H1 (cell line): ENCODE results near the gene UMOD. TPM values are rescaled to one million over a fixed set of nuclear protein-coding genes. Genes with fewer than 3 reads are reported as not detected.

Experiments used
- CTCF ChIA-PET: fragments of 300-600 bp; sonication (Branson Sonifier 250); formaldehyde crosslinking; loops from one replicate; lab custom pipeline; 2021; ENCODE audit not compliant: partially characterized antibody; lab: Charles Lee
- POLR2A ChIA-PET: fragments of 300-600 bp; sonication (Branson Sonifier 250); formaldehyde crosslinking; loops from one replicate; lab custom pipeline; 2021; ENCODE audit warnings: inconsistent platforms; ENCODE audit not compliant: partially characterized antibody; lab: Charles Lee
- DNase-seq, 2 experiments: peaks; one replicate each; pipeline versions ENCODE4 v3.0.0 to v3.0.0-alpha.2; 2010 to 2022; ENCODE audit warnings: low spot score in 2 of 2, low read depth in 1 of 2, mixed read lengths in 1 of 2
- FAIRE-seq: peaks from 2 replicates; lab custom pipeline; 2011; peaks lifted over from hg19 to GRCh38; lab: Jason Lieb, UNC
- H2AFZ ChIP-seq: 2 replicates; pipeline ENCODE4 v1.8.1; 2012; ENCODE audit warnings: low read length, inconsistent platforms
- H2AK5ac ChIP-seq: 2 replicates; pipeline ENCODE4 v1.6.1; 2013; ENCODE audit warnings: low read depth, low read length
- H2BK120ac ChIP-seq: replicated peaks from 2 replicates; pipeline ENCODE3; 2013; ENCODE audit warnings: low read depth, low read length, inconsistent platforms
- H2BK12ac ChIP-seq: 2 replicates; pipeline ENCODE4 v1.6.1; 2013; ENCODE audit warnings: low read depth, low read length
- H2BK15ac ChIP-seq: 2 replicates; pipeline ENCODE4 v1.6.1; 2013; ENCODE audit warnings: low read length
- H2BK20ac ChIP-seq: 2 replicates; pipeline ENCODE4 v1.6.1; 2013; ENCODE audit warnings: low read length
- H2BK5ac ChIP-seq: 2 replicates; pipeline ENCODE4 v1.6.1; 2013; ENCODE audit warnings: low read depth, low read length
- H3K14ac ChIP-seq: 2 replicates; pipeline ENCODE4 v1.6.1; 2013; ENCODE audit warnings: inconsistent platforms; ENCODE audit not compliant: insufficient read length
- H3K18ac ChIP-seq: 2 replicates; pipeline ENCODE4 v1.6.1; 2013; ENCODE audit warnings: low read length; ENCODE audit errors: extremely low read depth
- H3K23ac ChIP-seq: 2 replicates; pipeline ENCODE4 v1.6.1; 2013; ENCODE audit warnings: inconsistent platforms; ENCODE audit not compliant: insufficient read length
- H3K23me2 ChIP-seq: 2 replicates; pipeline ENCODE4 v1.6.1; 2013; ENCODE audit warnings: low read depth, low read length
- H3K27ac ChIP-seq: 2 replicates; pipeline ENCODE4 v1.6.1; 2011; ENCODE audit warnings: low read depth, low read length, inconsistent platforms
- H3K27me3 ChIP-seq, 4 experiments: replicated peaks in 1 of 4; 1 replicate in 1 of 4; 2 replicates in 3 of 4; pipeline versions ENCODE4 v1.6.1 to v1.8.1; 2011 to 2013; ENCODE audit warnings: low read length in 3 of 4, mild to moderate bottlenecking in 3 of 4, inconsistent platforms in 2 of 4, mixed read lengths in 2 of 4, moderate library complexity in 1 of 4; ENCODE audit not compliant: control insufficient read depth in 3 of 4, insufficient read depth in 3 of 4; ENCODE audit errors: extremely low read depth in 1 of 4
- H3K36me3 ChIP-seq, 4 experiments: 2 replicates each; pipeline versions ENCODE4 v1.6.1 to v1.8.1; 2011 to 2013; ENCODE audit warnings: mild to moderate bottlenecking in 4 of 4, low read length in 3 of 4, moderate library complexity in 2 of 4, control low read depth in 1 of 4, inconsistent platforms in 1 of 4; ENCODE audit not compliant: insufficient read depth in 4 of 4, control insufficient read depth in 2 of 4
- H3K4ac ChIP-seq: replicated peaks from 2 replicates; pipeline ENCODE3; 2013; ENCODE audit warnings: low read length, low read depth, mixed read lengths, inconsistent platforms; ENCODE audit not compliant: insufficient read length
- H3K4me1 ChIP-seq, 4 experiments: replicated peaks in 1 of 4; 1 replicate in 1 of 4; 2 replicates in 3 of 4; pipeline versions ENCODE4 v1.6.1 to v1.8.1; 2011 to 2013; ENCODE audit warnings: low read length in 3 of 4, inconsistent platforms in 2 of 4, mixed read lengths in 1 of 4; ENCODE audit not compliant: insufficient read depth in 4 of 4, control insufficient read depth in 3 of 4
- H3K4me2 ChIP-seq, 2 experiments: 2 replicates each; pipeline versions ENCODE4 v1.6.1 to v1.8.1; 2011 to 2013; ENCODE audit warnings: low read depth in 2 of 2, low read length in 2 of 2, control low read depth in 1 of 2, inconsistent platforms in 1 of 2, mild to moderate bottlenecking in 1 of 2; ENCODE audit not compliant: insufficient read depth in 1 of 2
- H3K4me3 ChIP-seq, 4 experiments: fragments of 200-600, 300-600 bp in 1 of 4; sonication (generic), shearing (Covaris generic), sonication (Bioruptor Twin) in 1 of 4; 2 replicates each; pipeline versions ENCODE4 v1.5.1 to v1.8.1; 2011 to 2016; ENCODE audit warnings: low read length in 4 of 4, low read depth in 3 of 4, control low read depth in 2 of 4, inconsistent platforms in 2 of 4, mild to moderate bottlenecking in 2 of 4, mixed read lengths in 1 of 4, moderate library complexity in 1 of 4; ENCODE audit not compliant: insufficient read depth in 2 of 4; ENCODE audit errors: extremely low read depth in 1 of 4
- H3K56ac ChIP-seq: replicated peaks from 2 replicates; pipeline ENCODE3; 2013; ENCODE audit warnings: low read depth, mild to moderate bottlenecking, mixed read lengths, low read length, inconsistent platforms; ENCODE audit not compliant: insufficient read length
- H3K79me1 ChIP-seq: 2 replicates; pipeline ENCODE4 v1.6.1; 2013; ENCODE audit warnings: low read depth, low read length, control low read depth
- H3K79me2 ChIP-seq, 2 experiments: 2 replicates each; pipeline versions ENCODE4 v1.6.1 to v1.8.1; 2012 to 2013; ENCODE audit warnings: low read length in 2 of 2, mild to moderate bottlenecking in 2 of 2, inconsistent platforms in 1 of 2; ENCODE audit not compliant: insufficient read depth in 2 of 2, control insufficient read depth in 1 of 2
- H3K9ac ChIP-seq, 4 experiments: replicated peaks in 1 of 4; 1 replicate in 1 of 4; 2 replicates in 3 of 4; pipeline versions ENCODE4 v1.6.1 to v1.8.1; 2011 to 2013; ENCODE audit warnings: low read depth in 3 of 4, low read length in 3 of 4, control low read depth in 2 of 4, mild to moderate bottlenecking in 2 of 4, moderate library complexity in 2 of 4, inconsistent platforms in 1 of 4; ENCODE audit errors: extremely low read depth in 1 of 4
- H3K9me3 ChIP-seq, 2 experiments: 2 replicates each; pipeline versions ENCODE4 v1.6.1 to v1.8.1; 2012 to 2013; ENCODE audit warnings: mild to moderate bottlenecking in 2 of 2, moderate library complexity in 2 of 2, control low read depth in 1 of 2, inconsistent platforms in 1 of 2, low read depth in 1 of 2, low read length in 1 of 2, mixed read lengths in 1 of 2; ENCODE audit not compliant: insufficient read depth in 2 of 2
- H4K20me1 ChIP-seq, 2 experiments: replicated peaks in 1 of 2; 2 replicates each; pipeline versions ENCODE3 to v1.8.1; 2011 to 2013; ENCODE audit warnings: inconsistent platforms in 2 of 2, low read length in 2 of 2, mild to moderate bottlenecking in 1 of 2; ENCODE audit not compliant: insufficient read depth in 2 of 2, control insufficient read depth in 1 of 2
- H4K5ac ChIP-seq: 2 replicates; pipeline ENCODE4 v1.6.1; 2013; ENCODE audit warnings: low read length, low read depth, mixed read lengths, inconsistent platforms; ENCODE audit not compliant: insufficient read length
- H4K8ac ChIP-seq: 2 replicates; pipeline ENCODE4 v1.8.0; 2013; ENCODE audit warnings: mild to moderate bottlenecking, moderate library complexity, low read length, inconsistent platforms; ENCODE audit not compliant: insufficient read depth; ENCODE audit errors: extremely low read depth
- H4K91ac ChIP-seq: replicated peaks from 2 replicates; pipeline ENCODE3; 2013; ENCODE audit warnings: low read length, mixed read lengths, inconsistent platforms; ENCODE audit not compliant: insufficient read length
- CHD2 ChIP-seq: IDR thresholded peaks from 2 replicates; pipeline ENCODE4 v1.6.1; 2012; ENCODE audit warnings: low read length, improper control_type of control experiment
- MAX ChIP-seq: IDR thresholded peaks from 2 replicates; pipeline ENCODE4 v1.6.1; 2012; ENCODE audit warnings: inconsistent platforms
- WGBS, 2 experiments: shearing (Covaris generic) in 1 of 2; methylation state at CpG; one replicate each; pipeline versions ENCODE4 v1.1.6 to v1.1.7; 2013 to 2015; ENCODE audit warnings: low lambda C conversion rate in 2 of 2, mixed read lengths in 2 of 2, inconsistent platforms in 1 of 2, low coverage in 1 of 2, missing lambda C conversion rate in 1 of 2; ENCODE audit not compliant: insufficient replicate concordance in 2 of 2, insufficient coverage in 1 of 2, insufficient read length in 1 of 2; ENCODE audit errors: extremely low coverage in 1 of 2, missing lambda C conversion rate in 1 of 2; 5-methylcytosine and 5-hydroxymethylcytosine counted together
- polyA plus RNA-seq, 7 experiments: library from polyadenylated mRNA; depleted of rRNA in 3 of 7; stranded (reverse) in 5 of 7; unstranded in 2 of 7; fragments of >200 nt in 5 of 7; fragments of 200-250 nt in 2 of 7; gene quantifications; 1 replicate in 5 of 7; 2 replicates in 1 of 7; 4 replicates in 1 of 7; pipeline versions ENCODE4 v1.2.1 to v1.2.3, GENCODE V29; 2011 to 2013; ENCODE audit warnings: missing spikeins in 2 of 7, mixed read lengths in 2 of 7
- total RNA-seq: library from RNA; stranded (reverse); fragmentation: NEBNext Ultra II Directional; extraction: Animal tissue kit (Norgen Biotek cat#: 25700); gene quantifications from 2 replicates; pipeline ENCODE4 v1.2.1, GENCODE V29; 2021

UMOD gene
- total and polyA plus RNA-seq, 2 of the 8 experiments (the other 6 are each of a cell fraction or from before 2014, with no cell fraction given) = not detected

GRCh38 chr16:20377181-20377580, 24.7 kb upstream of the UMOD start:
- no peaks in the 10 kb centered on the region for H3K9me3 ChIP-seq
- H3K27ac ChIP-seq = no peak overlapping the region
- H4K20me1 ChIP-seq = no peaks in the 10 kb centered on the region
- H4K8ac ChIP-seq = no peak overlapping the region
- ChIA-PET CTCF (interaction anchor here (0.7 to 3.3 kb wide), 10 partner anchors 8 to 760 kb away, joined by 3 to 20 read pairs (median 6); no protein-coding TSS in a partner anchor), POLR2A (no interaction called here)
- no peak overlapping the region for H3K14ac ChIP-seq
- H3K36me3 ChIP-seq = no peaks in the 10 kb centered on the region
- H3K9ac ChIP-seq = no peak overlapping the region
- H4K91ac ChIP-seq = no peak overlapping the region
- no peak overlapping the region for H2BK5ac ChIP-seq
- no peaks in the 10 kb centered on the region for H3K4me1 ChIP-seq
- H3K4me3 ChIP-seq = no peak overlapping the region
- no peaks in the 10 kb centered on the region; the same call in 1 of the 2 replicates for H3K79me1 ChIP-seq
- H3K27me3 ChIP-seq = no peaks in the 10 kb centered on the region; a peak in 1 of 7 replicates
- no peak for DNase-seq
- H3K4me2 ChIP-seq = no peak overlapping the region
- H4K5ac ChIP-seq = no peak overlapping the region
- no peak overlapping the region for H2AK5ac ChIP-seq
- no peak overlapping the region for H2AFZ ChIP-seq
- no peak overlapping the region for H2BK20ac ChIP-seq
- no peak overlapping the region for H2BK15ac ChIP-seq
- no peak for FAIRE-seq
- no peak overlapping the region for H3K4ac ChIP-seq
- no peak overlapping the region for H3K18ac ChIP-seq
- 93% methylated on average over 5 of the region's 5 CpGs; no CpG with 5 or more reads in 1 of the 2 experiments for WGBS, 2 experiments
- TF ChIP-seq MAX (no peak), CHD2 (no peak)
- H3K23me2 ChIP-seq = no peaks in the 10 kb centered on the region; the same call in 1 of the 2 replicates
- no peak overlapping the region for H2BK12ac ChIP-seq
- no peak overlapping the region for H2BK120ac ChIP-seq
- no peak overlapping the region for H3K56ac ChIP-seq
- H3K79me2 ChIP-seq = no peaks in the 10 kb centered on the region
- H3K23ac ChIP-seq = no peak overlapping the region
